SK-N-SH treated with all-trans-retinoic acid at 6 μM for 48 hours (cell line): ENCODE data around the gene PSMB5.

Experiments
- ARNTL ChIP-seq: fragments of 450-650 bp; formaldehyde crosslinking; IDR thresholded peaks from 2 replicates; pipeline ENCODE4 v1.5.0; 2020; ENCODE audit warnings: low read depth, mild to moderate bottlenecking, moderate library complexity, borderline replicate concordance
- ESRRG ChIP-seq: fragments of 250-450 bp; sonication (Bioruptor Pico); IDR thresholded peaks from 2 replicates; pipeline ENCODE4 v1.6.1; 2021; ENCODE audit warnings: mild to moderate bottlenecking
- ISL1 ChIP-seq: fragments of 250-450 bp; sonication (Bioruptor Pico); IDR thresholded peaks from 2 replicates; pipeline ENCODE4 v2.1.2; 2022; ENCODE audit warnings: mild to moderate bottlenecking, moderate library complexity
- OSR1 ChIP-seq: fragments of 250-450 bp; sonication (Bioruptor Pico); IDR thresholded peaks from 2 replicates; pipeline ENCODE4 v1.8.0; 2022; ENCODE audit warnings: moderate library complexity, mild to moderate bottlenecking, inconsistent platforms
- RARB ChIP-seq: fragments of 250-450 bp; sonication (Bioruptor Pico); IDR thresholded peaks from 2 replicates; pipeline ENCODE4 v1.8.0; 2021; ENCODE audit warnings: mild to moderate bottlenecking, moderate library complexity
- SNAI2 ChIP-seq: fragments of 250-450 bp; sonication (Bioruptor Pico); IDR thresholded peaks from 2 replicates; pipeline ENCODE4 v1.5.0; 2020; ENCODE audit warnings: mild to moderate bottlenecking, moderate library complexity
- TOX ChIP-seq: fragments of 250-450 bp; sonication (Bioruptor Pico); IDR thresholded peaks from 2 replicates; pipeline ENCODE4 v1.8.0; 2021; ENCODE audit warnings: mild to moderate bottlenecking, moderate library complexity, borderline replicate concordance
- ZC3H10 ChIP-seq: fragments of 250-450 bp; sonication (Bioruptor Pico); IDR thresholded peaks from 2 replicates; pipeline ENCODE4 v1.5.1; 2021; ENCODE audit warnings: mild to moderate bottlenecking, moderate library complexity
- ZFP30 ChIP-seq: fragments of 450-650 bp; formaldehyde crosslinking; IDR thresholded peaks from 2 replicates; pipeline ENCODE4 v1.5.0; 2022; ENCODE audit warnings: mild to moderate bottlenecking, moderate library complexity
- ZNF565 ChIP-seq: fragments of 450-650 bp; formaldehyde crosslinking; conservative IDR thresholded peaks from 2 replicates; pipeline ENCODE4 v1.5.0; 2020; ENCODE audit warnings: low read depth, mild to moderate bottlenecking, moderate library complexity
- ZNF8 ChIP-seq: fragments of 450-650 bp; formaldehyde crosslinking; IDR thresholded peaks from 2 replicates; pipeline ENCODE4 v1.5.0; 2020; ENCODE audit warnings: mild to moderate bottlenecking, moderate library complexity
- TF ChIP-seq, protein P1 (sequence below): fragments of 250-450 bp; sonication (Bioruptor Pico); IDR thresholded peaks from 2 replicates; pipeline ENCODE4 v1.8.0; 2020; ENCODE audit warnings: mild to moderate bottlenecking, moderate library complexity, borderline replicate concordance

DNA sequence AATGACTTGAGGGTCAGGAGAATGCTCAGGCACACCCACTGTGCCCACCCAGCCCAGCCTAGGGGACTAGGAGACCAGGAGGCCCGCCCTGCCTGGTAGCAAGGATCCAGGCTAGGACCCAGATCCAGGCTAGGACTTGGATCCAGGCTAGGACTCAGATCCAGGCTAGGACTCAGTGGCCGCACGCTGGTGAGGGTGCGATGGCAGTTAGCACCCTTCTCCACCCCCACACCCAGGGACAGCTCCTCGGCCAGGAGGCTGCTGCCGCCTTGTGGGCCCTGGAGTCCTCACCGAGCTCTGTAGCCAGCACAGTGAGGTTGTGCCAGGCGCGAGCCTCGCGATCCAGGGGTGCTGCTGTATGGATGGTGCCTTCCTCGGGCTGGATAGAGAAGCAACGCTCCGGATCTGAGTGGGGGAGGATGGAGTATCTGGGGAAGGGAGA, 17.5 kb upstream of the PSMB5 start:
- no peak for TF ChIP-seq OSR1 (CRISPR knock-in tag)
- TF ChIP-seq, protein P1, sequence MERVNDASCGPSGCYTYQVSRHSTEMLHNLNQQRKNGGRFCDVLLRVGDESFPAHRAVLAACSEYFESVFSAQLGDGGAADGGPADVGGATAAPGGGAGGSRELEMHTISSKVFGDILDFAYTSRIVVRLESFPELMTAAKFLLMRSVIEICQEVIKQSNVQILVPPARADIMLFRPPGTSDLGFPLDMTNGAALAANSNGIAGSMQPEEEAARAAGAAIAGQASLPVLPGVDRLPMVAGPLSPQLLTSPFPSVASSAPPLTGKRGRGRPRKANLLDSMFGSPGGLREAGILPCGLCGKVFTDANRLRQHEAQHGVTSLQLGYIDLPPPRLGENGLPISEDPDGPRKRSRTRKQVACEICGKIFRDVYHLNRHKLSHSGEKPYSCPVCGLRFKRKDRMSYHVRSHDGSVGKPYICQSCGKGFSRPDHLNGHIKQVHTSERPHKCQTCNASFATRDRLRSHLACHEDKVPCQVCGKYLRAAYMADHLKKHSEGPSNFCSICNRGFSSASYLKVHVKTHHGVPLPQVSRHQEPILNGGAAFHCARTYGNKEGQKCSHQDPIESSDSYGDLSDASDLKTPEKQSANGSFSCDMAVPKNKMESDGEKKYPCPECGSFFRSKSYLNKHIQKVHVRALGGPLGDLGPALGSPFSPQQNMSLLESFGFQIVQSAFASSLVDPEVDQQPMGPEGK (CRISPR knock-in tag), result no peak
- TF ChIP-seq ARNTL (CRISPR knock-in tag), result no peak
- no peak for TF ChIP-seq ESRRG (CRISPR knock-in tag)
- TF ChIP-seq ZNF8 (CRISPR knock-in tag), result no peak
- no peak for TF ChIP-seq RARB (CRISPR knock-in tag)
- TF ChIP-seq ZFP30 (CRISPR knock-in tag), result no peak
- TF ChIP-seq ISL1 (CRISPR knock-in tag), result no peak
- TF ChIP-seq ZC3H10, result no peak
- no peak for TF ChIP-seq SNAI2
- no peak for TF ChIP-seq TOX
- no peak for TF ChIP-seq ZNF565
